ENCODE data around the gene KCTD11. TPM values are rescaled to one million over a fixed set of nuclear protein-coding genes. Genes with fewer than 3 reads are reported as not detected.
A peak's percentile ranks its signal among the peaks of the same experiment; 100 is the strongest.

KCTD11 gene
- total and polyA plus RNA-seq, 2 of the 13 experiments (the other 11 are each of a cell fraction or from before 2014, with no cell fraction given) = 1.6 to 2.6 TPM

DNA sequence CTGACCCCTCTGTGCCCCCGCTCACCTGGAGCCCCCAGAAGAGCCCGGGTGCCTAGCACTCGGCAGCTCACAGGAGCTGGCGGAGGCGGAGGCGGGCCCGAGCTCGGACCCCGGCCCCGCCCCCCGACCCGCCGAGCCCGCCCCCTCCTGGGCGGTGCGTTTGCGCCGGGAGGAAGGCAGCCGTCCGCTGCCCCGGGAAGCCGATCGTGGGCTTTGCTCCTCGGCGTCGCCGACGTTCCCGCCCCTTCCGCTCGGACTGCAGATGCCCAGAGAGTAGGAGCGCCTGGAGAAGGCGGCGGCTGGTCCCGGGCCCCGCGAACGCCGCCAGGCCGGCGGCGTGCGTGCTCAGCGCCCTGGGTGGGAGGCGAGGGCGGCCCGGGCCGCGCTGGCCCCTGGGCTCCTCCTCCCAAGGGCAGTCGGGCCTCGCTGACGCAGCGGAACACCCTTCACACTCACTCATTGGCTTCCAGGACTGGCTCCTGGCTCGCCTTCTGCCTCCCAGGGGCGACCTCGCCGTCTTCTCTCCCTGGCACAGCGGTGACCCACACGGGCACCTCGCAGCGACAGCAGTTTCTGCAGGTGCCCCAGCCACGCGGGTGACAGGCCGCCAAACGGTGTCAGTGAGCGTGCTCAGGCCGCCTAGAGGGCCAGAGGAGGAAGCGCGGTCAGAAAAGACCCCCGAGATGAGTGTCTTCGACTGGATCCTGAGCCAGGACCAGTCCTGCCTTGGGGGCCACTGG, 42.7 kb downstream of the KCTD11 start, which contains the start of gene PLSCR3 (continued):
- no peak for TF ChIP-seq SP1 (IDR thresholded peaks at IDR 0.05)
- TF ChIP-seq SP1 (CRISPR knock-in tag; IDR thresholded peaks at IDR 0.05) = peak; percentile 53; the same call in 1 of the 2 replicates
- TF ChIP-seq ATF7-NPFF (CRISPR knock-in tag; IDR thresholded peaks at IDR 0.05; ENCODE audit: low read depth) = peak; percentile 81
- no peak; the same call in 1 of the 2 replicates for TF ChIP-seq ZNF816 (CRISPR knock-in tag; IDR thresholded peaks at IDR 0.05; ENCODE audit: borderline replicate concordance)
- TF ChIP-seq MYNN (CRISPR knock-in tag; IDR thresholded peaks at IDR 0.05; ENCODE audit: low read depth) = 0 out of 2 replicates have a peak, but pooled peaks have one; percentile 64
- peak; percentile 21 for TF ChIP-seq XRCC5 (optimal IDR thresholded peaks at IDR 0.05; ENCODE audit: low read length)
- TF ChIP-seq, protein P1, sequence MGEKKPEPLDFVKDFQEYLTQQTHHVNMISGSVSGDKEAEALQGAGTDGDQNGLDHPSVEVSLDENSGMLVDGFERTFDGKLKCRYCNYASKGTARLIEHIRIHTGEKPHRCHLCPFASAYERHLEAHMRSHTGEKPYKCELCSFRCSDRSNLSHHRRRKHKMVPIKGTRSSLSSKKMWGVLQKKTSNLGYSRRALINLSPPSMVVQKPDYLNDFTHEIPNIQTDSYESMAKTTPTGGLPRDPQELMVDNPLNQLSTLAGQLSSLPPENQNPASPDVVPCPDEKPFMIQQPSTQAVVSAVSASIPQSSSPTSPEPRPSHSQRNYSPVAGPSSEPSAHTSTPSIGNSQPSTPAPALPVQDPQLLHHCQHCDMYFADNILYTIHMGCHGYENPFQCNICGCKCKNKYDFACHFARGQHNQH (CRISPR knock-in tag; IDR thresholded peaks at IDR 0.05) = peak; percentile 74; the same call in 1 of the 2 replicates
- TF ChIP-seq WIZ (CRISPR knock-in tag; IDR thresholded peaks at IDR 0.05) = 0 out of 2 replicates have a peak, but pooled peaks have one; percentile 20
- no peak for TF ChIP-seq ZNF282 (IDR thresholded peaks at IDR 0.05; ENCODE audit: partially characterized antibody)
- TF ChIP-seq JUNB (CRISPR knock-in tag; IDR thresholded peaks at IDR 0.05; ENCODE audit: borderline replicate concordance) = no peak
- no peak; the same call in 1 of the 2 replicates for TF ChIP-seq KDM3A (CRISPR knock-in tag; IDR thresholded peaks at IDR 0.05; ENCODE audit: low read depth)
- peak; percentile 78; the same call in 1 of the 2 replicates for TF ChIP-seq REPIN1 (CRISPR knock-in tag; IDR thresholded peaks at IDR 0.05; ENCODE audit: borderline replicate concordance, low read depth)
- no peak for TF ChIP-seq ZSCAN20 (CRISPR knock-in tag; IDR thresholded peaks at IDR 0.05; ENCODE audit: borderline replicate concordance)
- no peak for TF ChIP-seq SP140L (CRISPR knock-in tag; IDR thresholded peaks at IDR 0.05; ENCODE audit: borderline replicate concordance)
- TF ChIP-seq, protein P2, sequence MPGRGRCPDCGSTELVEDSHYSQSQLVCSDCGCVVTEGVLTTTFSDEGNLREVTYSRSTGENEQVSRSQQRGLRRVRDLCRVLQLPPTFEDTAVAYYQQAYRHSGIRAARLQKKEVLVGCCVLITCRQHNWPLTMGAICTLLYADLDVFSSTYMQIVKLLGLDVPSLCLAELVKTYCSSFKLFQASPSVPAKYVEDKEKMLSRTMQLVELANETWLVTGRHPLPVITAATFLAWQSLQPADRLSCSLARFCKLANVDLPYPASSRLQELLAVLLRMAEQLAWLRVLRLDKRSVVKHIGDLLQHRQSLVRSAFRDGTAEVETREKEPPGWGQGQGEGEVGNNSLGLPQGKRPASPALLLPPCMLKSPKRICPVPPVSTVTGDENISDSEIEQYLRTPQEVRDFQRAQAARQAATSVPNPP (CRISPR knock-in tag; IDR thresholded peaks at IDR 0.05) = peak; percentile 65; the same call in 1 of the 2 replicates
- 0 out of 2 replicates have a peak, but pooled peaks have one; percentile 55 for TF ChIP-seq ZBTB20 (CRISPR knock-in tag; IDR thresholded peaks at IDR 0.05; ENCODE audit: borderline replicate concordance, low read depth)
- no peak for TF ChIP-seq NFKBIZ (CRISPR knock-in tag; IDR thresholded peaks at IDR 0.05)
- TF ChIP-seq ISL2 (CRISPR knock-in tag; IDR thresholded peaks at IDR 0.05) = peak; percentile 27; the same call in 1 of the 2 replicates
- no peak for TF ChIP-seq ZNF569 (CRISPR knock-in tag; IDR thresholded peaks at IDR 0.05; ENCODE audit: borderline replicate concordance)
- peak; percentile 59; the same call in 1 of the 2 replicates for TF ChIP-seq ZC3H13 (CRISPR knock-in tag; IDR thresholded peaks at IDR 0.05)
- TF ChIP-seq PAX8 (CRISPR knock-in tag; IDR thresholded peaks at IDR 0.05; ENCODE audit: borderline replicate concordance) = 0 out of 2 replicates have a peak, but pooled peaks have one; percentile 15
- TF ChIP-seq GABPA (IDR thresholded peaks at IDR 0.05; ENCODE audit: low read depth, low read length) = peak; percentile 62
- peak; percentile 69 for TF ChIP-seq GABPA (CRISPR knock-in tag; IDR thresholded peaks at IDR 0.05; ENCODE audit: low read depth)
- TF ChIP-seq NFE2L2 (IDR thresholded peaks at IDR 0.05; ENCODE audit: low read length) = no peak
- TF ChIP-seq ZNF629 (CRISPR knock-in tag; conservative IDR thresholded peaks at IDR 0.05) = no peak
- 0 out of 2 replicates have a peak, but pooled peaks have one; percentile 58 for TF ChIP-seq ZNF501 (CRISPR knock-in tag; IDR thresholded peaks at IDR 0.05)
- TF ChIP-seq TAF15 (IDR thresholded peaks at IDR 0.05; ENCODE audit: low read depth, low read length, poor library complexity, severe bottlenecking) = peak; percentile 61
- TF ChIP-seq CCDC6 (CRISPR knock-in tag; IDR thresholded peaks at IDR 0.05) = 0 out of 2 replicates have a peak, but pooled peaks have one; percentile 63
